GM13977 (cell line): Measurements from ENCODE around the gene CDC25A.

Source experiments
- DNase-seq: peaks from one replicate; pipeline ENCODE4 v3.0.0; 2012; ENCODE audit warnings: low spot score
- CTCF ChIP-seq: IDR thresholded peaks from 2 replicates; pipeline ENCODE4 v1.5.1; 2012; ENCODE audit warnings: mild to moderate bottlenecking, control low read depth; ENCODE audit not compliant: insufficient read depth; ENCODE audit errors: extremely low read depth, missing control alignments
- in situ Hi-C: fragments of 300-500 bp; cut with MboI; formaldehyde crosslinking; loops from one replicate; pipeline ENCODE4 v1.12.0; 2022; ENCODE audit warnings: low sequenced_read_pairs, low pct_unique_long_range_greater_than_20kb, mixed read lengths, inconsistent platforms; ENCODE audit not compliant: unreplicated experiment

Gene CDC25A

GRCh38 chr3:48125886-48126622 is 62.2 kb downstream of the CDC25A start:
- no peak for DNase-seq
- no peak for TF ChIP-seq CTCF
- in situ Hi-C loops, result no loop called here

GRCh38 chr3:48125013-48125705 is 63.1 kb downstream of the CDC25A start:
- TF ChIP-seq CTCF, result no peak
- in situ Hi-C loops, result no loop called here
- no peak for DNase-seq

- no peak for TF ChIP-seq CTCF
- in situ Hi-C loops, result no loop called here
- DNase-seq, result no peak
These were observed 64.9 kb downstream of the CDC25A start for GRCh38 chr3:48123346-48123745.

GRCh38 chr3:48122504-48122903 is 65.7 kb downstream of the CDC25A start:
- in situ Hi-C loops, result no loop called here
- TF ChIP-seq CTCF, result no peak
- DNase-seq, result no peak

GRCh38 chr3:48120223-48120622 is 68.0 kb downstream of the CDC25A start:
- DNase-seq, result peak; percentile 7
- in situ Hi-C loops, result no loop called here
- TF ChIP-seq CTCF, result no peak

GRCh38 chr3:48119505-48120193 is 68.6 kb downstream of the CDC25A start:
- in situ Hi-C loops, result no loop called here
- DNase-seq, result no peak
- no peak for TF ChIP-seq CTCF
